ENCODE measurements around the gene SLC7A4. TPM values are rescaled to one million over a fixed set of nuclear protein-coding genes. Genes with fewer than 3 reads are reported as not detected.
"Not testable (repeated sequence)": the region's sequence is repeated elsewhere in the genome, so short reads cannot be mapped to it uniquely, and the experiment has no call there.

The SLC7A4 gene
- polyA plus RNA-seq, 1 donor from 2014 or later: not detected

DNA sequence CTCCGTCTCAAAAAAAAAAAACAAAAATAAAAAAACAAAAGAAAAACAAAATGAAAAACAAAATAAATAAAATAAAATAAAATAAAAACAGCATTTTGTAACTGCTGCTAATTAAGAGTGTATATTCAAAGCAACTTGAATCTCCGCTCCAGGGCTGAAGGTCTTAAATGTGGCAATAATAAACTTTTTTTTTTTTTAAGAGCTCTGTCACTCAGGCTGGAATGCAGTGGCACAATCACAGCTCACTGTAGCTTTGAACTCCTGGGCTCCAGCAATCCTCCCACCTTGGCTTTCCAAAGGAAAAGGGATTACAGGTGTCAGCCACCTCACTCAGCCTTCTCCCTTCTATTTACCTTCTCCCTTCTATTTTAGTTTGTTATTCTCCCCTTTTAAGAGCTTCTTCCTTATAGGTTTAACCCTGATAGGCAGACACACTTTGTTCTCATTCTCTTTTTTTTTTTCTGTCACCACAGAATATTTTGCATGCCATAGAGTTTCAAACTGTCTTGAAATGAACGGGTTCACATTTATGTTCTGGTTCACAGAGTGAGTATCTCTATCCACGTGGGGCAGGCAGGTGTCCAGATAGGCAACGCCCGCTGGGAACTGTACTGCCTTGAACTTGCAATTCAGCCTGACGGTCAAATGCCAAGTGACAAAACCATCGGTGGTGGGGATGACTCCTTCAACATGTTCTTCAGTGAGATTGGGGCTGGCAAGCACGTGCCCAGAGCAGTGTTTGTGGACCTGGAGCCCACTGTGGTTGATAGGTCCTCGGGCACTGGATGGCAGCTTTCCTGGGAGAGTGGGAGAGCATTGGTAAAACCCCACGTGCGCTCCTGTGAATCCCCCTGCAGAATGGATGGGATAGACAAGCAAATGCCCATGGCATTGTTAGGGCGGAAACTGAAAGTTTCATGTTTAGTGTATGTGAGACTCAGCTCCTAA lies 32.8 kb upstream of the SLC7A4 start:
- no peaks in the 10 kb centered on the region for H3K9me3 ChIP-seq (ENCODE audit: low read length)
- no peak overlapping the region for H3K9ac ChIP-seq (ENCODE audit: low read length)
- no peaks in the 10 kb centered on the region for H3K79me2 ChIP-seq (replicated peaks; ENCODE audit: insufficient read depth, low read length)
- no peak overlapping the region for H3K27ac ChIP-seq (ENCODE audit: low read length)
- no peak overlapping the region for H2AFZ ChIP-seq (ENCODE audit: low read depth, low read length)
- no peaks in the 10 kb centered on the region for H3K27me3 ChIP-seq (ENCODE audit: insufficient read depth, low read depth, low read length)
- no peaks in the 10 kb centered on the region for H3K36me3 ChIP-seq (ENCODE audit: insufficient read depth, low read length)
- no peak overlapping the region for H3K4me2 ChIP-seq (ENCODE audit: low read length)
- no peak overlapping the region for H3K4me3 ChIP-seq (ENCODE audit: low read length)
- no peaks in the 10 kb centered on the region for H3F3A ChIP-seq (ENCODE audit: insufficient read depth, low read length, poor library complexity, severe bottlenecking)
- TF ChIP-seq, protein P1, sequence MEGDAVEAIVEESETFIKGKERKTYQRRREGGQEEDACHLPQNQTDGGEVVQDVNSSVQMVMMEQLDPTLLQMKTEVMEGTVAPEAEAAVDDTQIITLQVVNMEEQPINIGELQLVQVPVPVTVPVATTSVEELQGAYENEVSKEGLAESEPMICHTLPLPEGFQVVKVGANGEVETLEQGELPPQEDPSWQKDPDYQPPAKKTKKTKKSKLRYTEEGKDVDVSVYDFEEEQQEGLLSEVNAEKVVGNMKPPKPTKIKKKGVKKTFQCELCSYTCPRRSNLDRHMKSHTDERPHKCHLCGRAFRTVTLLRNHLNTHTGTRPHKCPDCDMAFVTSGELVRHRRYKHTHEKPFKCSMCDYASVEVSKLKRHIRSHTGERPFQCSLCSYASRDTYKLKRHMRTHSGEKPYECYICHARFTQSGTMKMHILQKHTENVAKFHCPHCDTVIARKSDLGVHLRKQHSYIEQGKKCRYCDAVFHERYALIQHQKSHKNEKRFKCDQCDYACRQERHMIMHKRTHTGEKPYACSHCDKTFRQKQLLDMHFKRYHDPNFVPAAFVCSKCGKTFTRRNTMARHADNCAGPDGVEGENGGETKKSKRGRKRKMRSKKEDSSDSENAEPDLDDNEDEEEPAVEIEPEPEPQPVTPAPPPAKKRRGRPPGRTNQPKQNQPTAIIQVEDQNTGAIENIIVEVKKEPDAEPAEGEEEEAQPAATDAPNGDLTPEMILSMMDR (IDR thresholded peaks at IDR 0.05; ENCODE audit: poor library complexity, severe bottlenecking): no peak
- H4K20me1 ChIP-seq (ENCODE audit: insufficient read depth): no peaks in the 10 kb centered on the region
- no peaks in the 10 kb centered on the region for H3K9me2 ChIP-seq (ENCODE audit: insufficient read depth, low read length)

DNA sequence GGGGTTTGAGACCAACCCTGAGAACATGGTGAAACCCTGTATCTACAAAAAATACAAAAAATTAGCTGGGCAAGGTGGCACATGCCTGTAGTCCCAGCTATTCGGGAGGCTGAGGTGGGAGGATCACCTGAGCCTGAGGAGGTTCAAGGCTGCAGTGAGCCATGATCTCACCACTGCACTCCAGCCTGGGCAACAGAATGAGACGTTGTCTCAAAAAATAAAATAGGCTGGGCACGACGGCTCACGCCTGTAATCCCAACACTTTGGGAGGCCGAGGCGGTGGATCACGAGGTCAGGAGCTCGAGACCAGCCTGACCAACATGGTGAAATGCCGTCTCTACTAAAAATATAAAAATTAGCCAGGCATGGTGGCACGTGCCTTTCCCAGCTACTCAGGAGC lies 32.1 kb upstream of the SLC7A4 start:
- H3K36me3 ChIP-seq (ENCODE audit: insufficient read depth, low read length); H3K9me2 ChIP-seq (ENCODE audit: insufficient read depth, low read length); H3K4me2 ChIP-seq (ENCODE audit: low read length); H3K27ac ChIP-seq (ENCODE audit: low read length); H3F3A ChIP-seq (ENCODE audit: insufficient read depth, low read length, poor library complexity, severe bottlenecking); H4K20me1 ChIP-seq (ENCODE audit: insufficient read depth); H3K79me2 ChIP-seq (replicated peaks; ENCODE audit: insufficient read depth, low read length); H3K27me3 ChIP-seq (ENCODE audit: insufficient read depth, low read depth, low read length); H2AFZ ChIP-seq (ENCODE audit: low read depth, low read length); H3K9ac ChIP-seq (ENCODE audit: low read length); H3K9me3 ChIP-seq (ENCODE audit: low read length); H3K4me3 ChIP-seq (ENCODE audit: low read length): not testable (repeated sequence)

DNA sequence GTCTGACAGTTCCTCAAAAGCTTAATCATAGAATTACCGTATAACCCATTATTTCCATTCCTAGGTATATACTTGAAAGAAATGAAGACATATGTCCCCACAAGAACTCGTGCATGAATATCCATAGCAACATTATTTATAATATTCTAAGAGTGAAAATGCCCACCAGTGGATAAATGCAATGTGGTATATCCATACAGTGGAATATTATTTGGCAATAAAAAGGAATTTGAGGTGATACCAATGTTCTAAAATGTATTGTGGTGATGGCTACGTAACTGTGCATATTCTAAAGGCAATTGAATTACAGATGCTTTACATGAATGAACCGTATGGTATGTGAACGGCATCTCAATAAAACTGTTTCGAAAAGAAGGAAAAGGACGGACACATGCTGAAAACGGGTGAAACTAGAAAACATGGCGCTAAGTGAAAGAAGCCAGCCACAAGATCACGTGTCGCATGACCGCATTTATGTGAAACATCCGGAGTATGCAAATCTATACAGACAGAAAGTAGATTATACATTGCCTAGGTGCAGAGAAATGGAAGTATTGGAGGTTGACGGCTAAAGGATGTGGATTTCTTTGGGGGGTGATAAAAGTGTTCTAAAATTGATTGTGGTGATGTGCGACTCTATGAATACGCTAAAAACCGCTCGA lies 29.4 kb upstream of the SLC7A4 start:
- not testable (repeated sequence) for H3K4me3 ChIP-seq (ENCODE audit: low read length); H3K9me2 ChIP-seq (ENCODE audit: insufficient read depth, low read length); H3K27ac ChIP-seq (ENCODE audit: low read length); H3K36me3 ChIP-seq (ENCODE audit: insufficient read depth, low read length); H2AFZ ChIP-seq (ENCODE audit: low read depth, low read length); H3K79me2 ChIP-seq (replicated peaks; ENCODE audit: insufficient read depth, low read length); H3K9me3 ChIP-seq (ENCODE audit: low read length); H3K27me3 ChIP-seq (ENCODE audit: insufficient read depth, low read depth, low read length); H3K4me2 ChIP-seq (ENCODE audit: low read length); H4K20me1 ChIP-seq (ENCODE audit: insufficient read depth); H3K9ac ChIP-seq (ENCODE audit: low read length); H3F3A ChIP-seq (ENCODE audit: insufficient read depth, low read length, poor library complexity, severe bottlenecking)

DNA sequence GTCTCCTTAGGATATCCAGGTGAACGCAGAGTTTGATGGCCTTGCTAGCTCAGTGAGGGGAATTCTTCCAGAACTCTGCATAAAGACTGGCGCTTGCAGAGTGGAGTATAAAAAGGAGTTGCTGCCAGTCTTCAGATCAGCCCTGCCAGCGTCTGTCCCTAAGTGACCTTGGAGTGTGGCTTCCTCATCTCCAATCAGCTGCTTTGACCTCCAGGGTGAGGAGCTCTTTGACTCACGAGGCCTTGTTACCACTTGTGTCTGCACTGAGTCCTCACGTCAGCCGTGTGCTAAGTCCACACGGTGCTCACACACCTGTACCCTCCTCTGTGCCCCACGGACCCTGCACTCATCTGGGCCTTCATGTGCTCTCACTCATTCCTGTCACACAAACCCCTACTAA lies 28.0 kb upstream of the SLC7A4 start:
- not testable (repeated sequence) for H3K4me3 ChIP-seq (ENCODE audit: low read length); H3K27me3 ChIP-seq (ENCODE audit: insufficient read depth, low read depth, low read length); H3F3A ChIP-seq (ENCODE audit: insufficient read depth, low read length, poor library complexity, severe bottlenecking); H3K79me2 ChIP-seq (replicated peaks; ENCODE audit: insufficient read depth, low read length); H3K4me2 ChIP-seq (ENCODE audit: low read length); H3K36me3 ChIP-seq (ENCODE audit: insufficient read depth, low read length); H3K9me3 ChIP-seq (ENCODE audit: low read length); H3K9me2 ChIP-seq (ENCODE audit: insufficient read depth, low read length); H3K9ac ChIP-seq (ENCODE audit: low read length); H4K20me1 ChIP-seq (ENCODE audit: insufficient read depth); H2AFZ ChIP-seq (ENCODE audit: low read depth, low read length); H3K27ac ChIP-seq (ENCODE audit: low read length)
